ENCODE data around the gene AGRP.

Gene AGRP

GRCh38 chr16:67480833-67481560 lies 2.4 kb downstream of the AGRP start, which contains the start of gene ATP6V0D1:
ATP6V0D1 (minus strand) TSS chr16:67481157; CDS start chr16:67481086, 71 bp downstream.
- Histone ChIP-seq H3K27me3 (replicated peaks) (no peaks in the 10 kb centered on the region), H3K36me3 (replicated peaks) (no peaks in the 10 kb centered on the region), H3K27ac (peak within 1 kb of the TSS; percentile 90), H3K4me3 (ENCODE audit: low read depth, low read length) (peak within 1 kb of the TSS; percentile 97)
- in situ Hi-C loops (cut with HindIII; ENCODE audit: low pct_ligation_motif_present, low sequenced_read_pairs) = no loop called here
- peak; percentile 87 for TF ChIP-seq CTCF (IDR thresholded peaks at IDR 0.05; ENCODE audit: low read depth, low read length, missing control alignments)
- DNase-seq = peak; percentile 95

GRCh38 chr16:67477960-67478554 lies 5.3 kb downstream of the AGRP start:
- DNase-seq = no peak
- in situ Hi-C loops (cut with HindIII; ENCODE audit: low pct_ligation_motif_present, low sequenced_read_pairs) = no loop called here
- TF ChIP-seq CTCF (IDR thresholded peaks at IDR 0.05; ENCODE audit: low read depth, low read length, missing control alignments) = no peak
- no peak overlapping the region for H3K4me3 ChIP-seq (ENCODE audit: low read depth, low read length)
- H3K36me3 ChIP-seq (replicated peaks) = no peaks in the 10 kb centered on the region
- no peak overlapping the region for H3K27ac ChIP-seq
- no peaks in the 10 kb centered on the region for H3K27me3 ChIP-seq (replicated peaks)

GRCh38 chr16:67474551-67475455 lies 8.5 kb downstream of the AGRP start:
- no peaks in the 10 kb centered on the region for H3K27me3 ChIP-seq (replicated peaks)
- no peak overlapping the region for H3K27ac ChIP-seq
- no peak overlapping the region for H3K4me3 ChIP-seq (ENCODE audit: low read depth, low read length)
- no peak for TF ChIP-seq CTCF (IDR thresholded peaks at IDR 0.05; ENCODE audit: low read depth, low read length, missing control alignments)
- DNase-seq = no peak
- in situ Hi-C loops (cut with HindIII; ENCODE audit: low pct_ligation_motif_present, low sequenced_read_pairs) = no loop called here
- H3K36me3 ChIP-seq (replicated peaks) = no peaks in the 10 kb centered on the region

- in situ Hi-C loops (cut with HindIII; ENCODE audit: low pct_ligation_motif_present, low sequenced_read_pairs) = no loop called here
- H3K27me3 ChIP-seq (replicated peaks) = no peaks in the 10 kb centered on the region
- DNase-seq = no peak
- H3K4me3 ChIP-seq (ENCODE audit: low read depth, low read length) = no peak overlapping the region
- TF ChIP-seq CTCF (IDR thresholded peaks at IDR 0.05; ENCODE audit: low read depth, low read length, missing control alignments) = no peak
- H3K36me3 ChIP-seq (replicated peaks) = no peaks in the 10 kb centered on the region
- H3K27ac ChIP-seq = no peak overlapping the region
Observed at GRCh38 chr16:67471758-67472384, 11.5 kb downstream of the AGRP start.

- Histone ChIP-seq H3K27me3 (replicated peaks) (no peaks in the 10 kb centered on the region), H3K27ac (no peak overlapping the region), H3K4me3 (ENCODE audit: low read depth, low read length) (no peak overlapping the region), H3K36me3 (replicated peaks) (no peaks in the 10 kb centered on the region)
- in situ Hi-C loops (cut with HindIII; ENCODE audit: low pct_ligation_motif_present, low sequenced_read_pairs) = no loop called here
- TF ChIP-seq CTCF (IDR thresholded peaks at IDR 0.05; ENCODE audit: low read depth, low read length, missing control alignments) = no peak
- DNase-seq = no peak
Observed at GRCh38 chr16:67470359-67470758, 13.0 kb downstream of the AGRP start.

Measured in brain microvascular endothelial cell (primary cell).